Upper lobe of left lung (tissue), 6 donors: ENCODE measurements around the gene XRCC6. TPM values are rescaled to one million over a fixed set of nuclear protein-coding genes. Genes with fewer than 3 reads are reported as not detected.
"Not testable (repeated sequence)": the region's sequence is repeated elsewhere in the genome, so short reads cannot be mapped to it uniquely, and the experiment has no call there.

ENCODE experiments used
- ATAC-seq, 2 donors: fragments of 200-7000 bp; cut with Tn5 transposase; one replicate each; pipeline ENCODE4 v1.9.1; 2022; ENCODE audit warnings: mild to moderate bottlenecking in 2 of 2, moderate library complexity in 2 of 2; ENCODE audit not compliant: low FRiP score in 2 of 2
- DNase-seq, 2 donors: peaks; one replicate each; pipeline ENCODE4 v3.0.0-alpha.2; 2019 to 2020
- H3K27ac ChIP-seq, 4 donors: fragments of 200-600 bp; sonication (generic); one replicate each; pipeline ENCODE4 v1.5.1; 2016 to 2019
- H3K27me3 ChIP-seq, 4 donors: fragments of 200-600 bp; sonication (generic); one replicate each; pipeline ENCODE4 v1.5.1; 2017 to 2019
- H3K36me3 ChIP-seq, 4 donors: fragments of 200-600 bp; sonication (generic); one replicate each; pipeline ENCODE4 v1.5.1; 2016 to 2019
- H3K4me1 ChIP-seq, 4 donors: fragments of 200-600 bp; sonication (generic); one replicate each; pipeline ENCODE4 v1.5.1; 2018 to 2019
- H3K4me3 ChIP-seq, 4 donors: fragments of 200-600 bp; sonication (generic); one replicate each; pipeline ENCODE4 v1.5.1; 2017 to 2019; ENCODE audit warnings: mild to moderate bottlenecking in 2 of 4, moderate library complexity in 1 of 4
- H3K9me3 ChIP-seq, 4 donors: fragments of 200-600 bp; sonication (generic); one replicate each; pipeline ENCODE4 v1.5.1; 2018 to 2019
- CTCF ChIP-seq, 6 experiments: fragments of 450-650 bp in 4 of 6; fragments of 200-600 bp in 2 of 6; sonication (generic) in 2 of 6; IDR thresholded peaks; one replicate each; pipeline ENCODE4 v1.5.1; 2016 to 2019; ENCODE audit warnings: antibody characterized with exemption in 6 of 6
- EP300 ChIP-seq, 4 donors: sonication (generic); formaldehyde crosslinking; IDR thresholded peaks; one replicate each; pipeline ENCODE4 v1.5.1; 2017; ENCODE audit warnings: antibody characterized with exemption in 4 of 4, control low read depth in 2 of 4
- POLR2A ChIP-seq, 4 donors: fragments of 450-650 bp; IDR thresholded peaks; one replicate each; pipeline ENCODE4 v1.5.1; 2016 to 2017; ENCODE audit warnings: antibody characterized with exemption in 4 of 4, mild to moderate bottlenecking in 2 of 4
- POLR2AphosphoS5 ChIP-seq, 2 donors: sonication (generic); formaldehyde crosslinking; IDR thresholded peaks; one replicate each; pipeline ENCODE4 v1.5.1; 2017; ENCODE audit warnings: antibody characterized with exemption in 2 of 2
- WGBS, 2 donors: methylation state at CpG; one replicate each; pipeline ENCODE4 v1.1.5; 2017 to 2018; 5-methylcytosine and 5-hydroxymethylcytosine counted together
- total RNA-seq, 6 donors: library from RNA; depleted of rRNA in 4 of 6; stranded (reverse); fragments of >200 nt in 4 of 6; gene quantifications; one replicate each; pipeline versions ENCODE4 v1.1.0 to v1.2.1, GENCODE V29; 2016 to 2021
- donor health status: DM: no; HTN: no; CAD: no; lungs with moderate emphysema.
- donor health status: DM: no; HTN: yes; CAD: no; lungs with severe emphysema.

The XRCC6 gene
- total RNA-seq, 6 donors from 2014 or later = 83.8 to 209 (median 167) TPM

- peaks cover 0 to 9% (median 4%) of the 10 kb centered on the region in 4 donors for H3K36me3 ChIP-seq
- WGBS, 2 donors = 0 to 2% methylated on average over 10 to 53 of the region's 61 CpGs
- peak; percentile 86 to 99 for TF ChIP-seq POLR2AphosphoS5 (IDR thresholded peaks at IDR 0.05)
- no peak for TF ChIP-seq CTCF (IDR thresholded peaks at IDR 0.05)
- peak in 3 of 4 donors; percentile 58 to 97 (median 69) for TF ChIP-seq POLR2A (IDR thresholded peaks at IDR 0.05)
- peaks cover 7 to 44% (median 19%) of the 10 kb centered on the region in 4 donors for H3K4me1 ChIP-seq
- H3K9me3 ChIP-seq = no peaks in the 10 kb centered on the region
- DNase-seq (peak; percentile 100), ATAC-seq (peak; percentile 99)
- H3K27ac ChIP-seq = peak within 1 kb of the TSS; percentile 69 to 97 (median 86)
- H3K4me3 ChIP-seq = peak within 1 kb of the TSS; percentile 63 to 93 (median 88)
- no peaks in the 10 kb centered on the region for H3K27me3 ChIP-seq
These were observed 31.5 kb upstream of the XRCC6 start, which contains the start of gene PMM1 for GRCh38 chr22:41589391-41590241. Gene PMM1, minus strand, starts transcription at chr22:41589840. Its CDS starts 35 bp downstream, at chr22:41589805.

GRCh38 chr22:41593336-41593960, 27.6 kb upstream of the XRCC6 start:
- not testable (repeated sequence) for H3K27me3 ChIP-seq, H3K9me3 ChIP-seq, ATAC-seq, H3K4me3 ChIP-seq, H3K27ac ChIP-seq, H3K36me3 ChIP-seq
- WGBS, 2 donors = 94 to 95% methylated on average over 30 to 44 of the region's 51 CpGs
- peaks cover 4 to 25% (median 17%) of the 10 kb centered on the region in 4 donors for H3K4me1 ChIP-seq
- DNase-seq = peak in 1 of 2 donors; percentile 84

GRCh38 chr22:41595703-41596102, 25.4 kb upstream of the XRCC6 start:
- H3K9me3 ChIP-seq = no peaks in the 10 kb centered on the region
- 93 to 96% methylated on average over 5 of the region's 5 CpGs for WGBS, 2 donors
- DNase-seq = no peak
- H3K27ac ChIP-seq = no peak overlapping the region
- no peaks in the 10 kb centered on the region for H3K27me3 ChIP-seq
- peaks cover 0 to 16% (median 11%) of the 10 kb centered on the region in 4 donors for H3K36me3 ChIP-seq
- H3K4me3 ChIP-seq = no peak overlapping the region
- ATAC-seq = no peak
- peaks cover 0 to 10% (median 6%) of the 10 kb centered on the region in 4 donors for H3K4me1 ChIP-seq
- TF ChIP-seq POLR2A (IDR thresholded peaks at IDR 0.05) (no peak), CTCF (IDR thresholded peaks at IDR 0.05) (no peak), POLR2AphosphoS5 (IDR thresholded peaks at IDR 0.05) (no peak), EP300 (IDR thresholded peaks at IDR 0.05) (no peak)

- Histone ChIP-seq H3K4me1 (peaks cover 0 to 10% (median 6%) of the 10 kb centered on the region in 4 donors), H3K27ac (peak overlapping the region in 1 of 4 donors; percentile 6), H3K36me3 (peaks cover 4 to 28% (median 20%) of the 10 kb centered on the region in 4 donors), H3K4me3 (no peak overlapping the region), H3K9me3 (no peaks in the 10 kb centered on the region), H3K27me3 (no peaks in the 10 kb centered on the region)
- ATAC-seq = peak; percentile 87 to 92
- TF ChIP-seq EP300 (IDR thresholded peaks at IDR 0.05) = no peak
- TF ChIP-seq POLR2AphosphoS5 (IDR thresholded peaks at IDR 0.05) = peak; percentile 40 to 50
- TF ChIP-seq CTCF (IDR thresholded peaks at IDR 0.05) = peak; percentile 61 to 94 (median 80)
- no peak for TF ChIP-seq POLR2A (IDR thresholded peaks at IDR 0.05)
- WGBS, 2 donors = 48 to 53% methylated on average over 9 to 13 of the region's 13 CpGs
- DNase-seq = peak in 1 of 2 donors; percentile 85
These were observed 24.1 kb upstream of the XRCC6 start for GRCh38 chr22:41596776-41597634.
